ENCODE measurements around the gene TGFBR3L.

TGFBR3L gene

DNA sequence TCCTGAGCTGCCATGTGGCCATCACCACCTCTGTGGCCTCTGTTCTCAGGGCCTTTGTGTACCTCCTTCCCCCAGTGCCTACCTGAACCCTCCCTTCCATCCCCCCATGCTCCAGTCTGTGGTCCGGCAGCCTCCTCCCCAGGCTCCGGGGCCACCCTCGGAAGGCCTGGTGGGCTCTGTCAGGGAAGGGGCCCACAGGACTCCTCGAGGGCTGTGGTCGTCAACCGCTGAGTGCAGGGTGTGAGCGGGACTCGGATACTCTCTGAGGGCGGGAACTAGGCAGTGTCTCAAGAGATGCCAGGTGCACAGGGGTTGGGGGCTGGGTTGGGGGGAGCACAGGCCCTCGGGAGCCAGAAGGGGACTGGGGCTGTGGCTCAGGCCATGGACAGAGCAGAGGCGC is 7.1 kb upstream of the TGFBR3L start:
- TF ChIP-seq, protein P1, sequence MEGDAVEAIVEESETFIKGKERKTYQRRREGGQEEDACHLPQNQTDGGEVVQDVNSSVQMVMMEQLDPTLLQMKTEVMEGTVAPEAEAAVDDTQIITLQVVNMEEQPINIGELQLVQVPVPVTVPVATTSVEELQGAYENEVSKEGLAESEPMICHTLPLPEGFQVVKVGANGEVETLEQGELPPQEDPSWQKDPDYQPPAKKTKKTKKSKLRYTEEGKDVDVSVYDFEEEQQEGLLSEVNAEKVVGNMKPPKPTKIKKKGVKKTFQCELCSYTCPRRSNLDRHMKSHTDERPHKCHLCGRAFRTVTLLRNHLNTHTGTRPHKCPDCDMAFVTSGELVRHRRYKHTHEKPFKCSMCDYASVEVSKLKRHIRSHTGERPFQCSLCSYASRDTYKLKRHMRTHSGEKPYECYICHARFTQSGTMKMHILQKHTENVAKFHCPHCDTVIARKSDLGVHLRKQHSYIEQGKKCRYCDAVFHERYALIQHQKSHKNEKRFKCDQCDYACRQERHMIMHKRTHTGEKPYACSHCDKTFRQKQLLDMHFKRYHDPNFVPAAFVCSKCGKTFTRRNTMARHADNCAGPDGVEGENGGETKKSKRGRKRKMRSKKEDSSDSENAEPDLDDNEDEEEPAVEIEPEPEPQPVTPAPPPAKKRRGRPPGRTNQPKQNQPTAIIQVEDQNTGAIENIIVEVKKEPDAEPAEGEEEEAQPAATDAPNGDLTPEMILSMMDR (conservative IDR thresholded peaks at IDR 0.05), result no peak
- no peak overlapping the region for H3K27ac ChIP-seq

DNA sequence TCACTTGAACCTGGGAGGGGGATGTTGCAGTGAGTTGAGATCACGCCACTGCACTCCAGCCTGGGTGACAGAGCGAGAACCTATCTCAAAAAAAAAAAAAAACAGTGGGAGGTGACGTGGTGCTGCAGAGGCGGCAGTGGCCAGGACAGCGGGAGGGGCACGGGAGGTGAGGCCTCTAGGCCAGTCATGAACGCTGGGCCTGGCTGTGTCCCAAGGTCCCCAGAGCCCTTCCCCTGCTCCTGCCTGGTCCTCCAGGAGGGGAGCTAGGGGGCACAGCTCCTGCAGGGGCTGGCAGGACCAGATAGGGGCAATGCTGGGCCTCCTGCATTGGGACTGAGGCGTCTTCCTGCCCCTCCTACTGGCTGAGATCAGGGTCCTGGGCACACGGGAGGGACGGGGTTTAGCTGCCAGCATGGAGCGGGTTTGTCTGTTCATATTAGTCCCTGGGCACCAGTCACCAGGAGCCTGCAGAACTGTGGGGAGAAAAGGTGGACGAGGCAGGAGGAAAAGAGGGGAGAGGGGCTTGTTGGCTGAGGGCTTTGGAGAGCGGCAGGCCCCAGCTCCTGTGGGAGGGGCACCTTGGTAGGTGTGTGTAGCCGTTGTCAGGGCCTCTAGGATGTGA is 6.4 kb upstream of the TGFBR3L start:
- no peak overlapping the region for H3K27ac ChIP-seq
- TF ChIP-seq, protein P1 (conservative IDR thresholded peaks at IDR 0.05), result no peak

DNA sequence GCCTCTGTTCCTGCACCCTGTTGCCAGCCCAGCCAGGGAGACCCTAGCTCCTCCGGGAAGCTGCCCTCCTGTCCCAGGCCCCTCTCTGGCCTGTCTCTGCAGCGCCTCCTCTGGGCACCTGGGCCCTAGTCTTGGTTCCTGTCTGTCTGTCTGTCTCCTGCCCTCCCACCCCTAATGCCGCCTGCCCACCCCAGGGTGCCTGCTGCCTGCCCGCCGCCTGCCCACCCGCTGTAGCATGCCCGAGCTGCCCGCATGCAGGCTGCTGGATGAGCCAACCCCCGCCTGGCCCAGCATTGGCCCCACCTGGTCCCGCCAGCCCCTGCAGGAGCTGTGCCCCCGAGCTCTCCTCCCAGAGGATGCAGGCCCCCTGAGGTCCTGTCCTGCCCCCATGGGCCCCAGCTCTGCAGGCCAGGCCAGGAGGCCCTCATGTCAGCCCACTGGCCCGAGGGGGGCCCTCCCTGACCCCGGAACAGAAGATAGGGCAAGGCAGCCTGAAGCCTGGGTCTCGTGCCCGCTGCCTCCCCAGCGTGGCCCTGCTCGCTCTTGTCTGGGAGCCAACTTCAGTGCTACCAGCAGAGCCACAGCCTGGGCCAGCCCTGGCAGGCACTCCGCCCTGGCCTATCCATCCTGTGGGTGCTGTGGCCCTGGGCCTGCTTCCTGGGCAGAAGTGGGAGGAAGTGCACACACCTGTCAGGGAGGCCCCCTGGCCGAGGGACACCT is 5.7 kb upstream of the TGFBR3L start:
- H3K27ac ChIP-seq, result no peak overlapping the region
- TF ChIP-seq, protein P1 (conservative IDR thresholded peaks at IDR 0.05), result no peak

DNA sequence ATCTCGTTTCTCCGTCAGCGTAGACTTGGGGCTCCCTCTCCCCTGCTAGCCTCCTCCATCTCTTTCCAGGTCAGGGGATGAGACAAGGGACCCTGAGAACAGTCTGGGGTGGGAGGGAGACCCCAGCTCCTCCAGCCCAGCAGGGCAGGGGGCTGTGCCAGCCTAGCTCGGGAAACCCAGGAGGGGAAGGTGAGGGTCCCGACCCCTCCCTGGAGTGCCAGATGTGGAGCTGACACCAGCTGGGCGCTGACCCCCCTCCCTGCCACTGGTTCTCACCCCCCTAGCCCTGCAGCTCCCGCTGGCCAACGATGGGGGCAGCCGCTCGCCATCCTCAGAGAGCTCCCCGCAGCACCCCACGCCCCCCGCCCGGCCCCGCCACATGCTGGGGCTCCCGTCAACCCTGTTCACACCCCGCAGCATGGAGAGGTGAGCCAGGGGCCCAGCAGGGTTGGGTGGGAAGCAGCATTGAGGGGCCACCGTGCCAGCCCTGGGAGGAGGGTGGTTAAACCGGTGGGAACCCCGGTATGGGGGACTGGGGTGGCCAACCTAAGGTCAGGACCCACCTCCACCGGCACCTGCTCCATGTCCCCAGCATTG is 5.1 kb upstream of the TGFBR3L start:
- H3K27ac ChIP-seq, result no peak overlapping the region
- TF ChIP-seq, protein P1 (conservative IDR thresholded peaks at IDR 0.05), result no peak

DNA sequence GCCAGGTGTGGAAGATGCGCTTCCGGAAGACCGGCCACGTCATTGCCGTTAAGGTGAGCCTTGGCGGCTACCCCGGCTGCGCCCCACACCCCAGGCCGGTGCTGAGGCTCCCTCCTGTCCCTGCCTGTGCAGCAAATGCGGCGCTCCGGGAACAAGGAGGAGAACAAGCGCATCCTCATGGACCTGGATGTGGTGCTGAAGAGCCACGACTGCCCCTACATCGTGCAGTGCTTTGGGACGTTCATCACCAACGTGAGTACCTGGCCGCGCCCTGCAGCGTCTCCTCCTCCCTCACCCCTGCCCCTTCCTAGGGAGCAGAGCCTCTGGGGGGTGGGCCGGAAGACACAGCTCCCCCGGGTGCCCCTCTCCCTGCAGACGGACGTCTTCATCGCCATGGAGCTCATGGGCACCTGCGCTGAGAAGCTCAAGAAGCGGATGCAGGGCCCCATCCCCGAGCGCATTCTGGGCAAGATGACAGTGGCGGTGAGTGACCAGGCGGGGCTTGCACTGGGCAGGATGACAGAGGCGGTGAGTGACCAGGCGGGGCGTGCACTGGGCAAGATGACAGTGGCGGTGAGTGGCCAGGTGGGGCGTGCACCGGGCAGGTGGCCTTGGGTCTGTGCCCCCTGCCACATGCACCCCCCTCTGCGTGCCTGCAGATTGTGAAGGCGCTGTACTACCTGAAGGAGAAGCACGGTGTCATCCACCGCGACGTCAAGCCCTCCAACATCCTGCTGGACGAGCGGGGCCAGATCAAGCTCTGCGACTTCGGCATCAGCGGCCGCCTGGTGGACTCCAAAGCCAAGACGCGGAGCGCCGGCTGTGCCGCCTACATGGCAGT is 4.1 kb upstream of the TGFBR3L start:
- H3K27ac ChIP-seq, result no peak overlapping the region
- TF ChIP-seq, protein P1 (conservative IDR thresholded peaks at IDR 0.05), result no peak

DNA sequence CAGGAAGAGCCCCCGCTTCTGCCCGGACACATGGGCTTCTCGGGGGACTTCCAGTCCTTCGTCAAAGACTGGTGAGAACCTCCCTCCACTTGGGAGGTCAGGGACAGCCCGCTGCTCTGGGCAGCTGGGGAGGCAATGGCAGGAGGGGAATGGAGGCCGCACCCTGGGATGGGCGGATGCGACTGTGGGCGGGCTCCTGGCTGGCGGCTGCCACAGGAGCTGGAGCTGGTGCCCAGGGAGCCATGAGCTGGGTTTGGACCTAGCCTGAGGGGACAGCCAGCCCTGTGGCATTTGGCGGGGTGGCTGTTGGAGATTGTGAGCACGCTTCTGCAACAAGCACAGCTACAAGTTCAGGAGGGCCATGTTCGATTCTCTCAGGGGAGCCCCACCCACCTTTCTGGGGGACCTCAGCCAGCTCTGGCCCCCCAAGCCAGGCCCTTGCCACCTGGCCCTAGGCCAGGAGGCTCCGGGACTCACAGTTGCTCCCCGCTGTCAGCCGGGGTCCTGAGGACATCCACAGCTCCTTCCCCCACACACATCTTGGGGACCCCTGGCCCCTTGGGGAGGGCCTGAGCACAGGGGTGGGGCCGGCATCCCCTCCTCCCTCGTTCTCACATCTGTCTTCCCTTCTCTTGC is 3.0 kb upstream of the TGFBR3L start:
- H3K27ac ChIP-seq, result no peak overlapping the region
- TF ChIP-seq, protein P1 (conservative IDR thresholded peaks at IDR 0.05), result no peak
